Measurements from ENCODE around the gene MRPL48. TPM values are rescaled to one million over a fixed set of nuclear protein-coding genes. Genes with fewer than 3 reads are reported as not detected.

MRPL48 gene
- total RNA-seq, 1 experiment from 2014 or later, result 44.5 TPM

- no peak overlapping the region for H3K4me3 Mint-ChIP-seq (ENCODE audit: low read depth, unreplicated experiment)
- H3K27ac Mint-ChIP-seq (ENCODE audit: unreplicated experiment), result no peak overlapping the region
- no peak for TF ChIP-seq CTCF (IDR thresholded peaks at IDR 0.05; ENCODE audit: unreplicated experiment)
- no peak for DNase-seq
- H3K4me1 Mint-ChIP-seq (ENCODE audit: low read depth, unreplicated experiment), result no peaks in the 10 kb centered on the region
- CTCF ChIA-PET, result interaction anchor here (0.8 kb wide), 1 partner anchor 97 kb away, joined by 6 read pairs; no protein-coding TSS in a partner anchor
- intact Hi-C loops (cut with micrococcal nuclease; ENCODE audit: unreplicated experiment), result no loop called here
- BruUV-seq (replicated peaks), result no TSS peak
- H3K9me3 Mint-ChIP-seq (ENCODE audit: low read depth, unreplicated experiment), result no peaks in the 10 kb centered on the region
- H3K36me3 Mint-ChIP-seq (ENCODE audit: insufficient read depth, unreplicated experiment), result no peaks in the 10 kb centered on the region
- no peaks in the 10 kb centered on the region for H3K27me3 Mint-ChIP-seq (ENCODE audit: unreplicated experiment)
Measured at GRCh38 chr11:73814812-73815211, 27.1 kb downstream of the MRPL48 start.

DNA sequence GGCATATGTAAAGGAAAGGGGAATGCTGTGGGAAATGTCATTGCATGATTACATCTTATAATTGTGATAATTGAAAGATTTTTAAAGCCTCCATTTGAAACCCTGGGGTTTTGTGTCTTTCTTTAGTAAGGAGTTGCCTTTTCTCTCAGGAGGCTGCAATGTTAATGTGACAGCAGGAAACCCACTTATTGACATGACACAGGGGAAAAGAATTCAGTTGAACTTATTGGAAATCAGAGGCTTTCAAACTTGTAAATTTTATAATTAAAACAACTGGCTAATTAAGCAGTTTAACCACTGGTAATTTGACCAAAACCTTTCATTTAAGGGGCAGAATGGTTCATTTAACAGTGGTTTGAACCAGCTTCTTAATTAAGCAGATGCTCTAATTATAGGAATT lies 31.2 kb downstream of the MRPL48 start:
- H3K27me3 Mint-ChIP-seq (ENCODE audit: unreplicated experiment), result no peaks in the 10 kb centered on the region
- H3K27ac Mint-ChIP-seq (ENCODE audit: unreplicated experiment), result no peak overlapping the region
- DNase-seq, result no peak
- intact Hi-C loops (cut with micrococcal nuclease; ENCODE audit: unreplicated experiment), result no loop called here
- no peak overlapping the region for H3K4me3 Mint-ChIP-seq (ENCODE audit: low read depth, unreplicated experiment)
- TF ChIP-seq CTCF (IDR thresholded peaks at IDR 0.05; ENCODE audit: unreplicated experiment), result no peak
- CTCF ChIA-PET, result interaction anchor here (0.6 kb wide), 1 partner anchor 361 kb away, joined by 3 read pairs; no protein-coding TSS in a partner anchor
- H3K9me3 Mint-ChIP-seq (ENCODE audit: low read depth, unreplicated experiment), result no peaks in the 10 kb centered on the region
- peaks cover 12% of the 10 kb centered on the region for H3K4me1 Mint-ChIP-seq (ENCODE audit: low read depth, unreplicated experiment)
- BruUV-seq (replicated peaks), result no TSS peak
- H3K36me3 Mint-ChIP-seq (ENCODE audit: insufficient read depth, unreplicated experiment), result no peaks in the 10 kb centered on the region

DNA sequence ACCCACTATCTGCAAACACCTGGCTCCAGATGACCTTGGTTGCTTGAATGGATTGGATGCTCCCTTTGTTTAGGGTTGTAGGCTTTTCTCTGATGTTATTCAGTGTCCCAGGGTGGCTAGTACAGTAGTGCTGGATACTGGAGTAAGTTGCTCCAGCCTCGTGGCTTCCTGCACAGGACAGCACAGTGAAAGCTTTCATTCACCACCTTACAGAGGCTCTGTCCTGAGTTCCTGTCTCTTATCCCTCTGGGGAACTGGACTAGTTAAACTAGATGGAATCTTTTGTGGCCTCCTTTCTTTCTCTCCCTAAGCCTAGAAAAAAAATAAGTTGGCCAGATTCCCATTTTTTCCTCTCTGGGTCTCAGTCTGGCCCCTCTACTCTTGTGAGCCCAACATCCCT lies 42.6 kb downstream of the MRPL48 start:
- no TSS peak for BruUV-seq (replicated peaks)
- no peaks in the 10 kb centered on the region for H3K9me3 Mint-ChIP-seq (ENCODE audit: low read depth, unreplicated experiment)
- H3K36me3 Mint-ChIP-seq (ENCODE audit: insufficient read depth, unreplicated experiment), result peaks cover 5% of the 10 kb centered on the region
- DNase-seq, result no peak
- no peaks in the 10 kb centered on the region for H3K27me3 Mint-ChIP-seq (ENCODE audit: unreplicated experiment)
- H3K4me3 Mint-ChIP-seq (ENCODE audit: low read depth, unreplicated experiment), result no peak overlapping the region
- H3K27ac Mint-ChIP-seq (ENCODE audit: unreplicated experiment), result no peak overlapping the region
- TF ChIP-seq CTCF (IDR thresholded peaks at IDR 0.05; ENCODE audit: unreplicated experiment), result no peak
- CTCF ChIA-PET, result interaction anchor here (0.6 kb wide), 1 partner anchor 13 kb away, joined by 6 read pairs; no protein-coding TSS in a partner anchor
- intact Hi-C loops (cut with micrococcal nuclease; ENCODE audit: unreplicated experiment), result no loop called here
- no peaks in the 10 kb centered on the region for H3K4me1 Mint-ChIP-seq (ENCODE audit: low read depth, unreplicated experiment)

- Mint-ChIP-seq H3K4me1 (ENCODE audit: low read depth, unreplicated experiment) (no peaks in the 10 kb centered on the region), H3K27me3 (ENCODE audit: unreplicated experiment) (no peaks in the 10 kb centered on the region), H3K4me3 (ENCODE audit: low read depth, unreplicated experiment) (no peak overlapping the region), H3K9me3 (ENCODE audit: low read depth, unreplicated experiment) (no peaks in the 10 kb centered on the region), H3K36me3 (ENCODE audit: insufficient read depth, unreplicated experiment) (peaks cover 5% of the 10 kb centered on the region), H3K27ac (ENCODE audit: unreplicated experiment) (no peak overlapping the region)
- BruUV-seq (replicated peaks), result no TSS peak
- no peak for DNase-seq
- CTCF ChIA-PET, result interaction anchor here (0.6 to 0.9 kb wide), 3 partner anchors 23 to 102 kb away, joined by 3 to 5 read pairs (median 3); no protein-coding TSS in a partner anchor
- intact Hi-C loops (cut with micrococcal nuclease; ENCODE audit: unreplicated experiment), result no loop called here
- TF ChIP-seq CTCF (IDR thresholded peaks at IDR 0.05; ENCODE audit: unreplicated experiment), result no peak
Measured at GRCh38 chr11:73833067-73833466, 45.4 kb downstream of the MRPL48 start.
